GM12878 (cell line): ENCODE results near the gene PRPSAP1. TPM values are rescaled to one million over a fixed set of nuclear protein-coding genes. Genes with fewer than 3 reads are reported as not detected.

Source experiments
- CEBPZ ChIP-seq: fragments of 150-350 bp; IDR thresholded peaks from 2 replicates; pipeline ENCODE4 v1.6.1; 2016; ENCODE audit warnings: low read depth, low read length
- CUX1 ChIP-seq: IDR thresholded peaks from 2 replicates; pipeline ENCODE4 v1.6.1; 2012; ENCODE audit warnings: improper control_type of control experiment, low read depth, low read length; ENCODE audit not compliant: insufficient replicate concordance
- EGR1 ChIP-seq, 2 experiments: IDR thresholded peaks; 1 replicate in 1 of 2; 2 replicates in 1 of 2; pipeline ENCODE4 v1.6.1; 2011 to 2012; ENCODE audit warnings: low read depth in 2 of 2, low read length in 2 of 2, borderline replicate concordance in 1 of 2, mild to moderate bottlenecking in 1 of 2, moderate library complexity in 1 of 2
- GABPA ChIP-seq: IDR thresholded peaks from 2 replicates; pipeline ENCODE4 v1.6.1; 2014; ENCODE audit warnings: antibody characterized with exemption, low read depth, mild to moderate bottlenecking, inconsistent platforms
- HSF1 ChIP-seq: fragments of 150-350 bp; IDR thresholded peaks from 2 replicates; pipeline ENCODE4 v1.6.1; 2014; ENCODE audit warnings: mild to moderate bottlenecking, low read depth, low read length
- MAX ChIP-seq: IDR thresholded peaks from 2 replicates; pipeline ENCODE4 v1.6.1; 2012; ENCODE audit warnings: low read depth, low read length, improper control_type of control experiment
- NFYB ChIP-seq: IDR thresholded peaks from 2 replicates; pipeline ENCODE4 v1.6.1; 2011; ENCODE audit warnings: low read depth, mild to moderate bottlenecking, low read length, improper control_type of control experiment, moderate library complexity; ENCODE audit not compliant: insufficient read depth
- ZBTB33 ChIP-seq: fragments of 450-650 bp; IDR thresholded peaks from 2 replicates; pipeline ENCODE4 v1.6.1; 2017; ENCODE audit warnings: mild to moderate bottlenecking
- ZBTB4 ChIP-seq: fragments of 450-650 bp; formaldehyde crosslinking; IDR thresholded peaks from 2 replicates; pipeline ENCODE4 v1.4.0; 2022; ENCODE audit warnings: mild to moderate bottlenecking, moderate library complexity
- ZNF207 ChIP-seq: fragments of 450-650 bp; IDR thresholded peaks from 2 replicates; pipeline ENCODE4 v1.6.1; 2014; ENCODE audit warnings: antibody characterized with exemption, mild to moderate bottlenecking, borderline replicate concordance
- polyA plus RNA-seq, 11 experiments: library from polyadenylated mRNA; depleted of rRNA in 4 of 11; unstranded in 6 of 11; stranded (reverse) in 5 of 11; fragments of >200 nt; fragmentation: Nextera tagmentation in 4 of 11; fragmentation: Illumina TruSeq in 1 of 11; extraction: Ambion mirVana in 4 of 11; extraction: Trizol in 1 of 11; gene quantifications; 1 replicate in 1 of 11; 2 replicates in 10 of 11; pipeline versions ENCODE4 v1.2.1 to v1.2.3, GENCODE V29; 2011 to 2016; ENCODE audit warnings: inconsistent platforms in 2 of 11, missing spikeins in 2 of 11, low read depth in 1 of 11
- total RNA-seq, 4 experiments: library from RNA; depleted of rRNA in 3 of 4; stranded (reverse); fragments of >200 nt in 3 of 4; fragmentation: Illumina TruSeq in 1 of 4; extraction: Trizol in 1 of 4; gene quantifications; 2 replicates each; pipeline versions ENCODE4 v1.2.1 to v1.2.3, GENCODE V29; 2013 to 2021

PRPSAP1 gene
- total and polyA plus RNA-seq, 10 of the 15 experiments (the other 5 are each of a cell fraction or from before 2014, with no cell fraction given) = 15.8 to 84.2 (median 44.2) TPM

GRCh38 chr17:76264755-76265623, 88.7 kb downstream of the PRPSAP1 start, which contains the start of gene UBALD2 (continued):
- TF ChIP-seq CUX1 (peak; percentile 43), ZBTB33 (no peak), MAX (peak; percentile 37), NFYB (peak; percentile 96), CEBPZ (no peak; the same call in 1 of the 2 replicates), HSF1 (peak; percentile 56; the same call in 1 of the 2 replicates), GABPA (no peak), ZNF207 (0 out of 2 replicates have a peak, but pooled peaks have one; percentile 13), ZBTB4 (CRISPR knock-in tag) (no peak), EGR1 (IDR thresholded peaks at IDR 0.05; ENCODE audit: borderline replicate concordance in 1 of 2, low read depth in 2 of 2, low read length in 2 of 2) (no peak)
